GM21367 (cell line): ENCODE measurements around the gene IPP.
"Not testable (repeated sequence)": the region's sequence is repeated elsewhere in the genome, so short reads cannot be mapped to it uniquely, and the experiment has no call there.

Source experiments
- ATAC-seq: cut with Tn5 transposase; IDR thresholded peaks from one replicate; pipeline ENCODE4 v1.9.1; 2021; ENCODE audit not compliant: unreplicated experiment

The IPP gene

DNA sequence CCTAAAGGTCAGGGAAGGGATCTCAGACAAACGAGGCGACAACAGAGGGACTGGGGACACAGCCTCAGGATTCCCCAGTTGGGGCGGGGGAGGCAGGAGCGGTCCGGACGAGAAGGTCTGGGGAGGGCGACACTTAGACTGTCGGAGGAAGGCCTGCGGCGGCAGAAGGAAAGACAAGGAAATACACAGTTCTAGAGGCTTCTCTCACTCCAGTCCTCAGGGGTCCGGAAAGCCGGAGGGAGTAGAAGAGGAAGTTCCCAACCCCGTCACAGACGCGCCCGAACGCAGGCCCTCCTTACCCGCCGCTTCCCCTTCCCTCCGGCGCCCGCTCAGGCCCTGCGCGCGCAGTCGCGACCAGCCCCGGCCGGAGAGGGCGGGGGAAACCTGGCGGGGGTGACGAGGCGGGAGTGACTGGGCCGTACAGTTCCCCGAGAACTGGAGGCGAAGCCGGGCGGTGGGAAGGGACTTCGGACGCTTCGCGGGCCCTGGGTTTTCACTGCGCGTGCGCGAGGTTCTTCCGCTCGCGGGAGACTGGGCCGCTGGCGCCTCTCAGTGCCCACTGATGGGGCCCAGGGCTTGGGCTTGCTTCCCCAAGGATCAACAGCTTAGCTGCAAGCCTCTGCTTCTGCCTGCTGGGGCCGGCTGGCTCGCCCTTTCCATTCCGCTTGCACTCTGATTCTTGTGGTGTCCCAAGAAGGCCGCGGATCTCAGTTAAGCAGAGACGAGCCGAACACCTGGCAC, at the start of gene IPP:
Gene IPP (minus strand): TSS at position 356 of the 741 bp plus-strand sequence. CDS start 4,242 bp downstream, outside the sequence.
- peak; percentile 82 for ATAC-seq

DNA sequence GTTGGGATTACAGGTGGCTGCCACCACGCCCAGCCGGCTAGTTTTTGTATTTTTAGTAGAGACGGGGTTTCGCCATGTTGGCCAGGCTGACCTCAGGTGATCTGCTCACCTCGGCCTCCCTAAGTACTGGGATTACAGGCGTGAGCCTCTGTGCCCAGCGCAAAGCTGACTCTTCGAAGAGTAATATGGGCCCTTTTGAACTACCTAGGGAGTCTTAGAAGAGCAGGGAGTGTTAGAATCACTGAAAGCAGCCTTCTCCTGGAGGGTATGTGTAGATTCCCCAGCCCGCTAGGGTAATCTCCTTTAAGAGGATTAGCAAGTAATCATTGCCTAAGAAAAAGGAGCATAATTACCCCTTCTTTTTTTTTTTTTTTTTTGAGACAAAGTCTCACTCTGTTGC, 46.5 kb upstream of the IPP start:
- no peak for ATAC-seq

DNA sequence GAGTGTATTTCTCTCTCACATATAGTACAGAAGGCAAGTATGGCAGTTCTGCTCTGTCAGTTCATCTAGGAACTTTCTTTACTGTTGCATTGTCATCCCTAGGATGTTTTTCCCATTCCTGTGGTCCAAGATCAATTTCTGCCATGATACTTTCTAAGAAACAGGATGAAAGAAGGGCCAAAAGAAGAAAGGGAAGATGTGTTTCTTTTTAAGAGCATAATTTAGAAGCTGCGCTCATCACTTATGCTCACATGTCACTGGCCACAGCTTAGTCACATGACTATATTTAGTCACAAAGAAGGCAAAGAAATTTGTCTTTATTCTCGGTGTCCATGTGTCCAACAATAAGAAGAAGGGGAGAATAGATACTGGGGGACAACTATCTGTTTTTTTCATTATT, 45.9 kb upstream of the IPP start:
- no peak for ATAC-seq

DNA sequence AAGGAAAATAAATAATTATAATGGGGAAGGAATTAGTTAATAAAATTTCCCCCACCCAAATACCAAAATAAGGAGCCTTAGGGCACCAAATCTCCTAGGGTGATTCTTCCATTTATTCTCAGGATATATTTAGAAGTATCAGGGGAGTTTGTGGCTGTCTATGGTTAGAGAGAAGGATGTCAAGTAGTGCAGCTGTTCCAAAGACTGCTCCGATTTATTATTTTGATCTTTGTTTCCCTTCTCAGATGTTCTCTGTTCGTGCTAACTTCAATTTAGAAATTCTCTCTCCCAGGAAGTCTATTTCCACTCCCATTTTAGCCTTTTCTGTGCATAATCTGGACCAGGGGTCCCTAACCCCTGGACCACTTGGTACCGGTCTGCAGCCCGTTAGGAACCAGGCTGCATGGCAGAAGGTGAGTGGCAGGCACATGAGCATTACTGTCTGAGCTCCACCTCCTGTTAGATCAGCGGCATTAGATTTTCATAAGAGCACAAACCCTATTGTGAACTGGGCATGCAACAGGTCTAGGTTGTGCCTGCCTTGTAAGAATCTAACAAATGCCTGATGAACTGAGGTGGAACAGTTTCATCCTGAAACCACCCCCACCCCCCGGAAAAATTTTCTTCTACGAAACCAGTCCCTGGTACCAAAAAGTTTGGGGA, 43.6 kb upstream of the IPP start:
- no peak for ATAC-seq

DNA sequence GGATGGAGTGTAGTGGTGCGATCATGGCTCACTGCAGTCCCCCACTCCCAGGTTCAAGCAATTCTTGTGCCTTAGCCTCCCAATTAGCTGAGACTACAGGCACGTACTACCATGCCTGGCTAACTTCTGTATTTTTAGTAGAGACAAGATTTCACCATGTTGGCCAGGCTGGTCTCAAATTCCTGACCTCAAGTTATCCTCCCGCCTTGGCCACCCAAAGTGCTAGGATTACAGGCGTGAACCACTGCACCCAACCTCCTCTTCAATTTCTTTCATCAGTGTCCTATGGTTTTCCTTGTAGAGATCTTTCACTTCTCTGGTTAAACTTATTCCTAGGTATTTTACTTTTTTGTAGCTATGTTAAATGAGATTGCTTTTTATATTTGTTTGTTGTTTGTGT, 42.3 kb upstream of the IPP start:
- ATAC-seq: no peak

DNA sequence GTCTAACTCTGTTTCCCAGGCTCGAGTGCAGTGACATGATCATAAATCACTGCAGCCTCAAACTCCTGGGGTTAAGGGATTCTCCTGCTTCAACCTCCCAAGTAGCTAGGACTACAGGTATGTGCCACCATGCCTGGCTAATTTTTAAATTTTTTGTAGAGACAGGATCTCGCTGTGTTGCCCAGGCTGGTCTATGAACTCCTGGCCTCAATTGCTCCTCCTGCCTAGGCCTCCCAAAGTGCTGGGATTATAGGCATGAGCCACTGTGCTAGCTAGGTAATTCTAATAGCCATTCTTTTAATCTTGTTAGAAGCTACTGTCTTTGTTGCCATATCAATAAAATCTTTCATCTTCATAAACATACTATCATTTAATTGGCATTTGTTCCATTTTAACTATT, 39.1 kb upstream of the IPP start:
- no peak for ATAC-seq

DNA sequence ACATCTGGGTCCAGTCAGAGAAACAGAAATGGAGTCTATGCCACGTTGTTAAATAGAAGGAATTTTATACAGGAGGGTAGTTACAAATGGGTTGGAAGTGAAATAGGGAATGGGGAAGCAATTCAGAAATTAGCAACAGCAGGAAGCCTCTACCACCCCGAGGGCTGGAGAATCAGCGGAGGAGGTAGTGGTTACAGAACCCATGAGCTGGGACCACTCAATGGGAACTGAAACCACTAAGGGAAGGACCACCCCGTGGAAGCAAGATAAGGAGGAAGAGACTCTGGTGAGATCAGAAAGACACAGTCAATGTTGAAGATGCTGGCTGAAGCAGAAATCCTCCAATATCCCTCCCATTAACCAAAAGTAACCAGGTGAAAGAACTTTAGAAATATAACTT, 37.5 kb upstream of the IPP start:
- no peak for ATAC-seq

DNA sequence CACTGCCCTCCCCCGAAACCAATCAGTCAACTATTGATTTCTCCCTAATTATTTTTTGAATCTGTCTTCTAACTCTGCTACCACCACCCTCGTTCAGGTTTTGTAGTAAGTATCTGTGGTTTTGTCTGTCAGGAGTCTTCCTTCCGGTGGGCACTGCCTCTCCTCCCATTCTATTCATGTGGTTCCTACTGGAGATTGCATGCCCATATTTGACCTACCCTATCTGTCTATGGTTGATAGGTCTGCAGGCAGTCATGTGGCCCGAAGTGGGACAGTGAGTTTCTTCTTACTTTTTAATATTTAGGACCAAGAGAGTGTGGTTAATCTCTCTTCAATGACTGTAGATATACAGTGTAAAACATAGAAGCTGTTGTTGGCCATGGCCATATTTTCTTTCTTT, 35.1 kb upstream of the IPP start:
- ATAC-seq: no peak

DNA sequence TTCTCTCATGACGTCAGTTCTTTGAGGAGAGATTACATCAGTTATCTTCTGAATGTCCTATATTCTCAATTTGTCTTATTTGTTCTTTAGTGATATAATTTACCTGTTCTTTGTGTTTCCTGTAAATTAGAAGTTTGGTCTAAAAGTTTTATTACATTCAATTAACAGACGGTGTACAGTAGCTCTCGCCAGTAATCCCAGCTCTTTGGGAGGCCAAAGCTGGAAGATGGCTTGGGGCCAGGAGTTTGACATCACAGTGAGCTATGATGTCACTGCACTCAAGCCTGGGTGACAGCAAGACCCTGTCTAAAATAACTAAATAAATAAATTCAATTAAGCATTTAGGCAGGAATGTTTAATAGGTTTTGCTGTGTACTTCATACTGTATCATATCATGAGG, 25.3 kb upstream of the IPP start:
- no peak for ATAC-seq

DNA sequence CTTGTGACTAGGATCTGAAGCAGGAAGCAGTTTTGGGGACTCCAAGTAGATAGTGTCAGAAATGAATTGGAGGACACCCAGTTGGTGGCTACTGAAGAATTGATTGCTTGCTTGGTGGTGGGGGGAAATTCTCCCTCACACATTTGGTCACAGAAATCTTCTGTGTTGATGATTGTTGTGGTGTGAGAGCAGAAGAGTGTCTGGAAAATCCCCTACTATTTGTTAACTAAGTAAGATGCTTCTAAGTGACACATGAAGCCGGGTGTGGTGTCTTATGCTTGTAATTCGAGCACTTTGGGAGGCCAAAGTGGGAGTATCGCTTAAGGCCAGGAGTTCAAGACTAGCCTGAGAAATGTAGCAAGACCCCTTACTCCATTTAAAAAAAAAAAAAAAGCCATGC, 22.5 kb upstream of the IPP start:
- ATAC-seq: no peak

DNA sequence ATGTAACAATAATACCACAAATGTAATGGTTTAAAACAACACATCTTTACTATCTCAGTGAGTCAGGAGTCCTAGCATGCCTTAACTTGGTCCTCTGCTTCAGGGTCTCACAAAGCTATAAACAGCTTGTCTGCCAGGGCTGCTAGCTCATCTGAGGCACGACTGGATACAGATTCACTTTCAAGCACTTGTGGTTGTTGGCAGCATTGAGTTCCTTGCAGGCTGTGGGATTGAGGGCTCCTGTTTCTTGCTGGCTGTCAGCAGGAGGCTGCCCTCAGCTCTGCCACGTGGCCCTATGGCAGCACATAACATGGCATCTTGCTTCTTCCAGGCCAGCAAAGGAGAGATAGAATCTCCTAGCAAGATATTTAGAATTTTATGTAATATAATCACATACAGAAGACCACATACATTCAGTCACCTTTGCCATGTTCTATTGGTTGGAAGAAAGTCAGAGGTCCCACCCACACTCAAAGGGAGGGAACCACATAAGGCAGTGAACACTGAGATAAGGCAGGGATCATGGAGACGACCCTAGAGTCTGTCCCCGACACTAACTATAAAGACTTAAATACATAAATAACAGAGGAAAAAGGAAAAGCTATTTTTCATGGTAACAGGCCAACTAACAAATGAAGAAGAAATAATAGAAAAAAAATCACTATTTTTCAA, 18.9 kb upstream of the IPP start:
- ATAC-seq: no peak

DNA sequence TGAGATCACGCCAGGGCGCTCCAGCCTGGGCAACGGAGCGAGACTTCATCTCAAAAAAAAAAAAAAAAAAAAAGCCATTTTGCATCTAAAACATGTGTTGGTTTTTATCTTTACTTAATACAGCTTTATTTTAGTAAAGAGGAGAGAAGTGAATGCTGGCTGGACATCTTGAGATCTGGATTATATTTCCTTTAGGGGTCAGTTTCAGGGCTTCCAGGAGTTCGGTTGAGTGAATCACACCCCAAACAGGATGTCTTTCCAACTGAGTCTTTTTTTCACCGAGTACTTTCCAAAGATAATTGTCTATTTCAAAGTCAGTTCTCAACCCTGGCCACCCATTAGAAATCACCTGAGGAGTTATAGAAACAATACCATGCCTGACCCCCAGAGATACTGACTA, 16.6 kb upstream of the IPP start:
- ATAC-seq: no peak

DNA sequence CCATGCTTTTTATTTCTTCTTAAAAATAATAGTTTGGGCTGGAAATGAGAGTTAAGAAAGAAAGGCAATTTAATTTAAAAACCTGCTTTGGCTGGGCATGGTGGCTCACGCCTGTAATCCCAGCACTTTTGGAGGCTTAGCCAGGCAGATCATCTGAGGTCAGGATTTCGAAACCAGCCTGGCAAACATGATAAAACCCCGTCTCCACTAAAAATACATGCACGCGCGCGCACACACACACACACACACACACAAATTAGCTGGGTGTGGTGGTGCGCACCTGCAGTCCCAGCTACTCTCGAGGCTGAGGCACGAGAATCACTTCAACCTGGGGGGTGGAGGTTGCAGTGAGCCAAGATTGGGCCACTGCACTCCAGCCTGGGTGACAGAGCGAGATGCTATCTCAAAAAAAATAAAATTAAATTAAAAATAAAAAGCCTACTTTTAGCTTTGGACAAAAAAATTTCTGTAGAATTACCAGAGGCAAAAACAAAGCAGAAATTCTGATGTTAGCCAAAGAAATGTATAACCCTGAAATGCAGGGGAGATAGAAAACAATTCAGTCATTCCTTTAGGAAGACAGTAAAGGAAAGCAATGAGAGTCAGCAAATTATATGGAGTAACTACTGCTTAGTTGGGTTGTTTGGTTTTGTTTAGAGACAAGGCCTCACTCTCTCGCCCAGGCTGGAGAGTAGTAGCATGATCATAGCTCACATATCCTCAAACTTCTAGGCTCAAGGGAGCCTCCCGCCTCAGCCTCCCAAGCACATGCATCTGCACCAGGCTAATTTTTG, 15.7 kb upstream of the IPP start:
- ATAC-seq: no peak

DNA sequence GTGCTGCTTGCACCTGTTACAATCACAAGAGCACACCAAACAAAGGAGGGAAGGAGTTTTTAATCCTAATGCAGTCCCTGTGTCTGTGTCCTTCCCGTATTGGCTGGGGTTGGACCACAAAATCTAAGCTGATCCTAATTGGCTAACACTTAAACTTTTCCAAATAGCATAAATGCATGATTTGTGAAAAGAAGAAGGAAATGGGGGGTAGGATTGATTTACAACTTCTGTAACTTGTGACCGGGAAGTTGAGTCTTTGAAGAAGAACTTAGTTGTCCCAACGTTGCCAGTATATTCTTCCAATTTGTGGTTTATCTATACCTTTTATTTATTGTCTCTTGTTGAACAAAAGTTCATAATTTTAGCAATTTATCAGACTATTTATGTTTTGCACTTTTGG, 11.8 kb upstream of the IPP start:
- ATAC-seq: no peak

DNA sequence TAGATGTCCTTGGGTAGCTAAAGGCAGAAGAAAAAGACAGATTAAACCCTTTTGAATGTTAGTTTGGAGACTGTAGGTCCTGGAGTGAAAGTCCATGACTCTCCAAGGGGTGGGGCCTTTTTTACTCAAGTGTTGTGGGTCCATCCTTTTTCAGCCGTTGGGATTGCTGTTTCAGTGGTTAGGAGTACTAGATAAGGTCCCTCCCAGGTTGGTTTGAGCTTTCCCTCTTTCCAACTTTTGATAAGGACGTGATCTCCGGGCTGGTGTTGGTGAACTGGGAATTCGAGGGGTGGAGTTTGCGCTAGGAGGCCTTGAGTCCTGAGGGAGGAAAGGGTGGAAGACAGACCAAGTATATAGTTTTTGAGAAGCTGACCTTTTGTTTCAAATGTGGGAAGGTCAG, 5.2 kb upstream of the IPP start:
- ATAC-seq: no peak

DNA sequence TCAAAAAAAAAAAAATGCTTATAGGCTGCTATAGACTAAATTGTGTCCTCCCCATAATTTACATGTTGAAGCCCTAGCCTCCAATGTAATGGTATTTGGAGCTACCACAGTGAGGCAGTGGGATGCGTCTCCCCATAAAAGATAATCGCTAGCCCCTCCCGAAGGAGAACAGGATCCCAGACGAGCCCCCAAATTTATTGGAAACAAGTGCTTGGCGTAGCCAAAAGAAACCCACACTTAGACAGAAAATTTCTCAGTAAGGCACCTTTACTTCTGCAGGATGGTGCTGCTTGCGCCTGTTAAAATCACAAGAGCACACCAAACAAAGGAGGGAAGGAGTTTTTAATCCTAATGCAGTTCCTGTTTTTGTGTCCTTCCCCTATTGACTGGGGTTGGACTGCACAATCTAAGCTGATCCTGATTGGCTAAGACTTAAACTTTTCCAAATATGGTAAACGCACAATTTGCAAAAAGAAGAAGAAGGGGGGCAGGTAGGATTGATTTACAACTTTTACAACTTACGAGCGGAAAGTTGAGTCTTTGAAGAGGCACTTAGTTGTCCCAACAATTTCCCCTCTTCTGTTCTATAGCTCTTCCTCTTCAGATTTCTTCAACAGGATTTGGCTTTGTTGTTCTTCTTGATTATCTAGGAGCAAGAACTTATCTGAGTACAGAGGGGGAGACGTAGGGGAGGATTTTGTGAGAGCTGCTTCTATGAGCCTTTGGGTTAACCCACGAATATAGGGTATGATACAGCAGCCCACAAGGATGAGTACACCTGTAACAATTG, 3.0 kb upstream of the IPP start:
- no peak for ATAC-seq

DNA sequence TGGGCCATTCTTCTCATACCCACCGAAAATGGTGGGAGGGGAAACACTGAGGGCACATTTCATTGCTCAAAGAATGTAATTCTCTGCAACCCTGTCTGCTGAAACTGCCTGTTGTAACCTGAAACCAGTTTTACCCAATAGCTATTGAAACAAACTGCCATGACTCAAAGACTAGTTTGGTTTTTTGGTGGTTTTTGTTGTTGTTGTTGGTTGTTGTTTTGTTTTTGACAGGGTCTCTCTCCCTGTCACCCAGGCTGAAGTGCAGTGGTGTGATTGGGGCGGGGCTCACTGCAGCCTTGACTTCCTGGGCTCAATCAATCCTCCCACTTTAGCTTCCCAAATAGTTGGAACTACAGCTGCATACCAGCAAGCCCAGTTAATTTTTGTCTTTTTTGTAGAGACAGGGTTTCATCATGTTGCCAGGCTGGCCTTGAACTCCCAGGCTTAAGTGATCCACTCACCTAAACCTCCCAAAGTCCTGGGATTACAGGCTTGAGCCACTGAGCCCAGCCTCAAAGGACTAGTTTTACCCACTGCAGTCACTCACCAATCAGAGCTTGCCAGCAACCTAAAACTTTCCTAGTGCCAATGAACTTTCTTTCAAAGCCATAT, 2.1 kb upstream of the IPP start:
- no peak for ATAC-seq

DNA sequence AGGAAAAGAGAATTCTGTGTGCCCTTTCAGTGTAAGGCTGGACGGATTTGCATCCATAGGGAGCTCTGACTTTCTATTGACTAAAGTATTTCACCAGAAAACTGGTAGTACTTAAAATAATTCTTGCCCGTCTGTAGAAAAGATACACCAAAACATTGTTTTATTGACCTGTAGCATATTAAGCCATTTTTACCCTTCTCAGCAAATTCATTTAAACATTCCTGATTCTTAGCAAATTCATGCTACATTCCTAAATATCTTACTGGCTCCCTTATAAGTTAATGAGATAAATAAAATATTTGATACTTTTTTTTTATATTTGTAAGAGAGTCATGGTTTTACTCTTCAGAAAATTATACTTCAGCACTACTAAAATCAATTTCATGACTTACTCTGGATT, 1.6 kb upstream of the IPP start:
- no peak for ATAC-seq

DNA sequence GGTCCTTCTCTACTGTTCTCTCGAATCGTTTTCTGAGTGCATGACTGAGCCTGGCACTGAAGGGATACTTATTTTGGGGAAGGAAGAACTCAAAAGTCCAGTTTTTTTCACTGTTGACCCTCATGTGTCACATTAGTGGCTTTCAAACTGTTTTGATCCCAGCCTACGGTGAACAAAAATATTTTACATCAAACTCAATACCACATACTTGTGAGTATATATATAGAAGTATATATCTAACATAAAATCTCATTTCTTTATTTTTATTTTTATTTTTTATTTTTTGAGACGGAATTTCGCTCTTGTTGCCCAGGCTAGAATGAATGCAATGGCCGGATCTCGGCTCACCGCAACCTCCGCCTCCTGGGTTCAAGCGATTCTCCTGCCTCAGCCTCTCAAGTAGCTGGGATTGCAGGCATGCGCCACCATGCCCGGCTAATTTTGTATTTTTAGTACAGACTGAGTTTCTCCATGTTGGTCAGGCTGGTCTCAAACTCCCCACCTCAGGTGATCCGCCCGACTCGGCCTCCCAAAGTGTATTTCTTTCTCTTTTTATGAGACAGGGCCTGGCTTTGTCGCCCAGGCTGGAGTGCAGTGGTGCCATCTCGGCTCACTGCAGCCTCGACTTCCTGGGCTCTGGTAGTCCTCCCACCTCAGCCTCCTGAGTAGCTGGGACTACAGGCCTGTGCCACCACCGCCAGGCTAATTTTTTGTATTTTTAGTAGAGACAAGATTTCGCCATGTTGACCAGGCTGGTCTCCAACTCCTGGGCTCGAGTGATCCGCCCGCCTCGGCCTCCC, 786 bp upstream of the IPP start:
- ATAC-seq: not testable (repeated sequence)
